Stimulated activated naive CD8-positive, alpha-beta T cell treated with anti-CD3 and anti-CD28 coated beads, Interleukin-15, amount 100 ng/mL, for 72 hours (primary cell): ENCODE results near the gene ZMYM3.
A peak's percentile ranks its signal among the peaks of the same experiment; 100 is the strongest.
"Not testable (repeated sequence)": the region's sequence is repeated elsewhere in the genome, so short reads cannot be mapped to it uniquely, and the experiment has no call there.

ENCODE experiments used
- ATAC-seq: fragments of 150-1000 bp; cut with Tn5 transposase; 2 replicates; pipeline ENCODE4 v1.10.0; 2021; ENCODE audit warnings: mild to moderate bottlenecking, moderate library complexity
- DNase-seq, 2 donors: peaks; one replicate each; pipeline ENCODE4 v3.0.0; 2021 to 2022
- H3K27ac Mint-ChIP-seq, 2 donors: one replicate each; pipeline ENCODE4 v1.8.0; 2022; ENCODE audit warnings: mild to moderate bottlenecking in 2 of 2, mixed read lengths in 2 of 2, moderate library complexity in 2 of 2
- H3K27me3 Mint-ChIP-seq: one replicate; pipeline ENCODE4 v1.8.0; 2022; ENCODE audit warnings: mixed read lengths
- H3K4me1 Mint-ChIP-seq: one replicate; pipeline ENCODE4 v1.8.0; 2022; ENCODE audit warnings: mild to moderate bottlenecking, mixed read lengths
- H3K4me3 Mint-ChIP-seq, 2 donors: one replicate each; pipeline ENCODE4 v1.8.0; 2022; ENCODE audit warnings: mild to moderate bottlenecking in 2 of 2, mixed read lengths in 2 of 2, moderate library complexity in 1 of 2
- H3K9me3 Mint-ChIP-seq, 2 donors: one replicate each; pipeline ENCODE4 v1.8.0; 2022; ENCODE audit warnings: mixed read lengths in 2 of 2

Gene ZMYM3

GRCh38 chrX:71272313-71272712 is 18.4 kb upstream of the ZMYM3 start:
- not testable (repeated sequence) for H3K27me3 Mint-ChIP-seq, H3K4me1 Mint-ChIP-seq, H3K4me3 Mint-ChIP-seq, H3K9me3 Mint-ChIP-seq, ATAC-seq, DNase-seq
- H3K27ac Mint-ChIP-seq: peak overlapping the region in 1 of 2 donors; percentile 55

GRCh38 chrX:71269801-71270395 is 16.0 kb upstream of the ZMYM3 start:
- H3K9me3 Mint-ChIP-seq: no peaks in the 10 kb centered on the region
- no peak overlapping the region for H3K27ac Mint-ChIP-seq
- H3K4me3 Mint-ChIP-seq: no peak overlapping the region
- DNase-seq: no peak
- no peaks in the 10 kb centered on the region for H3K4me1 Mint-ChIP-seq
- no peak for ATAC-seq
- H3K27me3 Mint-ChIP-seq: no peaks in the 10 kb centered on the region

- not testable (repeated sequence) for H3K27me3 Mint-ChIP-seq, H3K4me3 Mint-ChIP-seq, ATAC-seq, H3K9me3 Mint-ChIP-seq, H3K27ac Mint-ChIP-seq, H3K4me1 Mint-ChIP-seq, DNase-seq
These were observed 14.7 kb upstream of the ZMYM3 start for GRCh38 chrX:71268624-71269023.

- ATAC-seq (no peak), DNase-seq (no peak)
- H3K4me3 Mint-ChIP-seq: no peak overlapping the region
- no peak overlapping the region for H3K27ac Mint-ChIP-seq
- peaks cover 35% of the 10 kb centered on the region for H3K4me1 Mint-ChIP-seq
- H3K9me3 Mint-ChIP-seq: no peaks in the 10 kb centered on the region
- no peaks in the 10 kb centered on the region for H3K27me3 Mint-ChIP-seq
These were observed 2.9 kb upstream of the ZMYM3 start for GRCh38 chrX:71256856-71257255.

GRCh38 chrX:71256051-71256450 is 2.1 kb upstream of the ZMYM3 start:
- Mint-ChIP-seq H3K4me3 (peak overlapping the region in 1 of 2 donors; percentile 85), H3K9me3 (no peaks in the 10 kb centered on the region), H3K27ac (no peak overlapping the region), H3K27me3 (no peaks in the 10 kb centered on the region), H3K4me1 (peaks cover 43% of the 10 kb centered on the region)
- DNase-seq: no peak
- ATAC-seq: no peak

GRCh38 chrX:71253253-71254091 is 468 bp downstream of the ZMYM3 start:
- no peaks in the 10 kb centered on the region for H3K9me3 Mint-ChIP-seq
- no peaks in the 10 kb centered on the region for H3K27me3 Mint-ChIP-seq
- H3K27ac Mint-ChIP-seq: peak overlapping the region; percentile 91 to 98
- ATAC-seq (no peak), DNase-seq (peak; percentile 35 to 53)
- H3K4me3 Mint-ChIP-seq: peak overlapping the region; percentile 85 to 88
- peaks cover 53% of the 10 kb centered on the region for H3K4me1 Mint-ChIP-seq

GRCh38 chrX:71252221-71252620 is 1.7 kb downstream of the ZMYM3 start:
- no peak for DNase-seq
- H3K27ac Mint-ChIP-seq: peak overlapping the region in 1 of 2 donors; percentile 83
- H3K4me1 Mint-ChIP-seq: peaks cover 53% of the 10 kb centered on the region
- ATAC-seq: no peak
- no peaks in the 10 kb centered on the region for H3K9me3 Mint-ChIP-seq
- H3K4me3 Mint-ChIP-seq: peak overlapping the region; percentile 85 to 88
- no peaks in the 10 kb centered on the region for H3K27me3 Mint-ChIP-seq

GRCh38 chrX:71251466-71251973 is 2.4 kb downstream of the ZMYM3 start:
- peak overlapping the region; percentile 85 to 88 for H3K4me3 Mint-ChIP-seq

GRCh38 chrX:71250841-71251240 is 3.1 kb downstream of the ZMYM3 start:
- DNase-seq (no peak), ATAC-seq (no peak)
- Mint-ChIP-seq H3K4me3 (no peak overlapping the region), H3K9me3 (no peaks in the 10 kb centered on the region), H3K27ac (no peak overlapping the region), H3K27me3 (no peaks in the 10 kb centered on the region), H3K4me1 (peaks cover 42% of the 10 kb centered on the region)

More at GRCh38 chrX:71251466-71251973, 2.4 kb downstream of the ZMYM3 start:
- peak overlapping the region in 1 of 2 donors; percentile 81 for H3K27ac Mint-ChIP-seq
- DNase-seq (no peak), ATAC-seq (no peak)
- no peaks in the 10 kb centered on the region for H3K9me3 Mint-ChIP-seq
- H3K4me1 Mint-ChIP-seq: peaks cover 48% of the 10 kb centered on the region
- no peaks in the 10 kb centered on the region for H3K27me3 Mint-ChIP-seq

- ATAC-seq: no peak
- H3K4me3 Mint-ChIP-seq: no peak overlapping the region
- peaks cover 8% of the 10 kb centered on the region for H3K4me1 Mint-ChIP-seq
- no peak for DNase-seq
- H3K27me3 Mint-ChIP-seq: no peaks in the 10 kb centered on the region
- no peaks in the 10 kb centered on the region for H3K9me3 Mint-ChIP-seq
- peak overlapping the region in 1 of 2 donors; percentile 30 for H3K27ac Mint-ChIP-seq
These were observed 8.8 kb downstream of the ZMYM3 start for GRCh38 chrX:71245159-71245558.

- H3K27me3 Mint-ChIP-seq: no peaks in the 10 kb centered on the region
- peaks cover 5% of the 10 kb centered on the region for H3K4me1 Mint-ChIP-seq
- ATAC-seq: no peak
- no peaks in the 10 kb centered on the region for H3K9me3 Mint-ChIP-seq
- no peak overlapping the region for H3K4me3 Mint-ChIP-seq
- peak overlapping the region in 1 of 2 donors; percentile 12 for H3K27ac Mint-ChIP-seq
- DNase-seq: no peak
These were observed 9.4 kb downstream of the ZMYM3 start for GRCh38 chrX:71244359-71245128.

GRCh38 chrX:71241301-71241700 is 12.6 kb downstream of the ZMYM3 start:
- Mint-ChIP-seq H3K27me3 (no peaks in the 10 kb centered on the region), H3K9me3 (no peaks in the 10 kb centered on the region), H3K27ac (no peak overlapping the region), H3K4me1 (peaks cover 5% of the 10 kb centered on the region), H3K4me3 (no peak overlapping the region)
- no peak for DNase-seq
- no peak for ATAC-seq

- Mint-ChIP-seq H3K27ac (peak overlapping the region; percentile 30 to 49), H3K9me3 (no peaks in the 10 kb centered on the region)
- no peak for ATAC-seq
These were observed 14.2 kb downstream of the ZMYM3 start for GRCh38 chrX:71239781-71240180.

GRCh38 chrX:71236836-71237235 is 17.1 kb downstream of the ZMYM3 start:
- H3K9me3 Mint-ChIP-seq: no peaks in the 10 kb centered on the region
- peaks cover 5% of the 10 kb centered on the region for H3K4me1 Mint-ChIP-seq
- no peak overlapping the region for H3K27ac Mint-ChIP-seq
- no peak for DNase-seq
- ATAC-seq: no peak
- H3K4me3 Mint-ChIP-seq: no peak overlapping the region
- no peaks in the 10 kb centered on the region for H3K27me3 Mint-ChIP-seq

More at GRCh38 chrX:71239781-71240180, 14.2 kb downstream of the ZMYM3 start:
- no peak overlapping the region for H3K4me3 Mint-ChIP-seq
- peaks cover 5% of the 10 kb centered on the region for H3K4me1 Mint-ChIP-seq
- DNase-seq: no peak
- no peaks in the 10 kb centered on the region for H3K27me3 Mint-ChIP-seq

GRCh38 chrX:71235482-71235881 is 18.5 kb downstream of the ZMYM3 start:
- H3K27ac Mint-ChIP-seq: peak overlapping the region in 1 of 2 donors; percentile 79
- H3K27me3 Mint-ChIP-seq: no peaks in the 10 kb centered on the region
- H3K9me3 Mint-ChIP-seq: no peaks in the 10 kb centered on the region
- no peak for ATAC-seq
- no peak for DNase-seq
- no peak overlapping the region for H3K4me3 Mint-ChIP-seq
- peaks cover 3% of the 10 kb centered on the region for H3K4me1 Mint-ChIP-seq
